Measurements from ENCODE around the gene UTP15. TPM values are rescaled to one million over a fixed set of nuclear protein-coding genes. Genes with fewer than 3 reads are reported as not detected.

Gene UTP15
- total RNA-seq, 1 experiment from 2014 or later = 41.3 TPM

DNA sequence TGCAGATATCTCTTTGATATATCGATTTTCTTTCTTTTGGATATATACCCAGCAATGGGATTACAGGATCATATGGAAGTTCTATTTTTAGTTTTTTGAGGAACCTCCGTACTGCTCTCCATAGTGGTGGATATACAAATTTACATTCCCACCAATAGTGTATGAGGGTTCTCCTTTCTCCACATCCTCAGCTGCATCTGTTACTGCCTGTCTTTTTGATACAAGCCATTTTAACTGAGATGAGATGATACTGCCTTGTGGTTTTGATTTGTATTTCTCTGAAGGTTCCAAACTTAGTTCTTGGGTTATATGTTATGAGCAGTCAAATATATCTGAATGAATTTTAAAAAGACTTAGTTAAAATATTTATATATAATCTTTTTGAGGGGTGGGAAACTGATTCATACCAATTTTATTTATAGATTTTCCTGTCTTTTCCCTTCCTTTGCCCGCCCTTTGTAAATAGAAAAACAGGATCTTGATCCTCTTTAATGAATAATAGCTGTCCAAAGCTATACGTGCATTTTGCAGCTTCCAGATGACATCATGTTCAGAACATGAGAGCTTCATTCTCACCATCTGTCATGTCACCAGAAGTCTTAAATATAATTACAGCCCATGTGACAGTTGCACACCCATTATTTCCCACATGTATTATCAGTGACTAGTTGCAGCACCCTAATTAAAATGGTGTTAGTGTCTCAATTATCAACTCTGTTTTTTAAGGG, 54.2 kb downstream of the UTP15 start:
- no peaks in the 10 kb centered on the region for H3K27me3 Mint-ChIP-seq (ENCODE audit: insufficient read depth, unreplicated experiment)
- no peak overlapping the region for H3K4me3 Mint-ChIP-seq (ENCODE audit: unreplicated experiment)
- no peak for TF ChIP-seq CTCF (IDR thresholded peaks at IDR 0.05; ENCODE audit: unreplicated experiment)
- H3K36me3 Mint-ChIP-seq (ENCODE audit: insufficient read depth, unreplicated experiment) = no peaks in the 10 kb centered on the region
- no TSS peak for BruUV-seq (replicated peaks)
- intact Hi-C loops (cut with micrococcal nuclease) = no loop called here
- peaks cover 9% of the 10 kb centered on the region for H3K4me1 Mint-ChIP-seq (ENCODE audit: insufficient read depth, unreplicated experiment)
- DNase-seq (ENCODE audit: unreplicated experiment) = no peak
- POLR2A ChIA-PET = interaction anchor here (1.6 kb wide), 1 partner anchor 35 kb away, joined by 4 read pairs; no protein-coding TSS in a partner anchor
- H3K9me3 Mint-ChIP-seq (ENCODE audit: unreplicated experiment) = no peaks in the 10 kb centered on the region
- H3K27ac Mint-ChIP-seq (ENCODE audit: low read depth, unreplicated experiment) = no peak overlapping the region
- CTCF ChIA-PET = interaction anchor here (0.7 to 1.2 kb wide), 3 partner anchors 31 to 152 kb away, joined by 3 to 5 read pairs (median 4); no protein-coding TSS in a partner anchor

- Mint-ChIP-seq H3K36me3 (ENCODE audit: insufficient read depth, unreplicated experiment) (no peaks in the 10 kb centered on the region), H3K27ac (ENCODE audit: low read depth, unreplicated experiment) (no peak overlapping the region), H3K27me3 (ENCODE audit: insufficient read depth, unreplicated experiment) (no peaks in the 10 kb centered on the region), H3K4me1 (ENCODE audit: insufficient read depth, unreplicated experiment) (peaks cover 7% of the 10 kb centered on the region), H3K9me3 (ENCODE audit: unreplicated experiment) (no peaks in the 10 kb centered on the region), H3K4me3 (ENCODE audit: unreplicated experiment) (no peak overlapping the region)
- ChIA-PET POLR2A (interaction anchor here (1.6 kb wide), 1 partner anchor 34 kb away, joined by 4 read pairs; no protein-coding TSS in a partner anchor), CTCF (interaction anchor here (1.2 kb wide), 1 partner anchor 73 kb away, joined by 4 read pairs; no protein-coding TSS in a partner anchor)
- BruUV-seq (replicated peaks) = no TSS peak
- TF ChIP-seq CTCF (IDR thresholded peaks at IDR 0.05; ENCODE audit: unreplicated experiment) = no peak
- DNase-seq (ENCODE audit: unreplicated experiment) = no peak
- intact Hi-C loops (cut with micrococcal nuclease) = no loop called here
These were observed 54.8 kb downstream of the UTP15 start for GRCh38 chr5:73620334-73620687.

GRCh38 chr5:73623060-73623459, 57.5 kb downstream of the UTP15 start:
- BruUV-seq (replicated peaks) = no TSS peak
- Mint-ChIP-seq H3K27ac (ENCODE audit: low read depth, unreplicated experiment) (no peak overlapping the region), H3K9me3 (ENCODE audit: unreplicated experiment) (no peaks in the 10 kb centered on the region), H3K4me3 (ENCODE audit: unreplicated experiment) (no peak overlapping the region), H3K36me3 (ENCODE audit: insufficient read depth, unreplicated experiment) (no peaks in the 10 kb centered on the region), H3K27me3 (ENCODE audit: insufficient read depth, unreplicated experiment) (no peaks in the 10 kb centered on the region), H3K4me1 (ENCODE audit: insufficient read depth, unreplicated experiment) (peaks cover 15% of the 10 kb centered on the region)
- intact Hi-C loops (cut with micrococcal nuclease) = no loop called here
- no peak for TF ChIP-seq CTCF (IDR thresholded peaks at IDR 0.05; ENCODE audit: unreplicated experiment)
- CTCF ChIA-PET = interaction anchor here (0.7 to 1.1 kb wide), 3 partner anchors 18 to 70 kb away, joined by 3 to 4 read pairs (median 3); no protein-coding TSS in a partner anchor
- POLR2A ChIA-PET = interaction anchor here (0.7 kb wide), 1 partner anchor 51 kb away, joined by 3 read pairs; no protein-coding TSS in a partner anchor
- no peak for DNase-seq (ENCODE audit: unreplicated experiment)

- Mint-ChIP-seq H3K27ac (ENCODE audit: low read depth, unreplicated experiment) (no peak overlapping the region), H3K9me3 (ENCODE audit: unreplicated experiment) (no peaks in the 10 kb centered on the region), H3K27me3 (ENCODE audit: insufficient read depth, unreplicated experiment) (no peaks in the 10 kb centered on the region), H3K4me3 (ENCODE audit: unreplicated experiment) (no peak overlapping the region), H3K4me1 (ENCODE audit: insufficient read depth, unreplicated experiment) (peaks cover 22% of the 10 kb centered on the region), H3K36me3 (ENCODE audit: insufficient read depth, unreplicated experiment) (peaks cover 1% of the 10 kb centered on the region)
- no peak for DNase-seq (ENCODE audit: unreplicated experiment)
- ChIA-PET POLR2A (interaction anchor here (0.6 to 5.0 kb wide), 2 partner anchors 16 to 32 kb away, joined by 3 to 87 read pairs; no protein-coding TSS in a partner anchor), CTCF (interaction anchor here (2.0 to 2.1 kb wide), 2 partner anchors 33 to 69 kb away, joined by 7 to 13 read pairs; no protein-coding TSS in a partner anchor)
- no TSS peak for BruUV-seq (replicated peaks)
- intact Hi-C loops (cut with micrococcal nuclease) = no loop called here
- TF ChIP-seq CTCF (IDR thresholded peaks at IDR 0.05; ENCODE audit: unreplicated experiment) = no peak
These were observed 58.4 kb downstream of the UTP15 start for GRCh38 chr5:73623901-73624404.

Data from MCF 10A (cell line).